GDM1 (cell line): ENCODE results near the gene RUNX2.
"Not testable (repeated sequence)": the region's sequence is repeated elsewhere in the genome, so short reads cannot be mapped to it uniquely, and the experiment has no call there.

Experiments
- DNase-seq: peaks from one replicate; lab custom pipeline; 2025; lab: John Stamatoyannopoulos, UW

RUNX2 gene

GRCh38 chr6:45558858-45559257 lies 230.7 kb downstream of the RUNX2 start:
- no peak for DNase-seq

GRCh38 chr6:45560321-45560820 lies 232.2 kb downstream of the RUNX2 start:
- DNase-seq, result not testable (repeated sequence)

GRCh38 chr6:45562171-45562570 lies 234.0 kb downstream of the RUNX2 start:
- no peak for DNase-seq

GRCh38 chr6:45563041-45563440 lies 234.9 kb downstream of the RUNX2 start:
- DNase-seq, result no peak

GRCh38 chr6:45563844-45564243 lies 235.7 kb downstream of the RUNX2 start:
- no peak for DNase-seq

- DNase-seq, result no peak
Measured at GRCh38 chr6:45566882-45567281, 238.8 kb downstream of the RUNX2 start.

GRCh38 chr6:45567879-45568278 lies 239.7 kb downstream of the RUNX2 start:
- DNase-seq, result no peak

- DNase-seq, result no peak
Measured at GRCh38 chr6:45568626-45569025, 240.5 kb downstream of the RUNX2 start.

GRCh38 chr6:45569210-45569945 lies 241.2 kb downstream of the RUNX2 start:
- DNase-seq, result no peak

GRCh38 chr6:45571159-45571558 lies 243.0 kb downstream of the RUNX2 start:
- DNase-seq, result no peak

- no peak for DNase-seq
Measured at GRCh38 chr6:45572833-45573232, 244.7 kb downstream of the RUNX2 start.

GRCh38 chr6:45574014-45574461 lies 245.9 kb downstream of the RUNX2 start:
- no peak for DNase-seq

- DNase-seq, result no peak
Measured at GRCh38 chr6:45574885-45575284, 246.8 kb downstream of the RUNX2 start.

- DNase-seq, result no peak
Measured at GRCh38 chr6:45576648-45577624, 248.8 kb downstream of the RUNX2 start.

- no peak for DNase-seq
Measured at GRCh38 chr6:45577836-45578504, 249.8 kb downstream of the RUNX2 start.

- DNase-seq, result no peak
Measured at GRCh38 chr6:45584127-45584526, 256.0 kb downstream of the RUNX2 start.

GRCh38 chr6:45586216-45587171 lies 258.4 kb downstream of the RUNX2 start:
- no peak for DNase-seq

- DNase-seq, result no peak
Measured at GRCh38 chr6:45587229-45588060, 259.3 kb downstream of the RUNX2 start.

- no peak for DNase-seq
Measured at GRCh38 chr6:45589367-45589766, 261.2 kb downstream of the RUNX2 start.

GRCh38 chr6:45590226-45590625 lies 262.1 kb downstream of the RUNX2 start:
- no peak for DNase-seq
